HepG2 (cell line): ENCODE measurements around the gene TACC3. TPM values are rescaled to one million over a fixed set of nuclear protein-coding genes. Genes with fewer than 3 reads are reported as not detected.

ENCODE experiments used
- ATAC-seq: fragments of 200-7000 bp; cut with Tn5 transposase; 3 replicates; pipeline ENCODE4 v1.9.1; 2020; ENCODE audit warnings: mild to moderate bottlenecking, moderate library complexity
- BruUV-seq: library from RNA; stranded (reverse); fragments of 400-500 nt; replicated peaks from 2 replicates; lab custom pipeline; 2021; lab: Mats Ljungman, UMichigan
- CTCF ChIA-PET: fragments of 300-600 bp; formaldehyde crosslinking; extraction: SDS; loops from one replicate; lab custom pipeline; 2021; ENCODE audit warnings: low total read pairs, inconsistent platforms, low intra/inter-chr PET ratio; lab: Yijun Ruan, JAX
- POLR2A ChIA-PET: fragments of 350-600 bp; sonication (Branson Sonifier 250); formaldehyde crosslinking; loops from one replicate; lab custom pipeline; 2020; ENCODE audit warnings: antibody characterized with exemption, inconsistent platforms; lab: Yijun Ruan, JAX
- DNase-seq: peaks from one replicate; pipeline ENCODE4 v3.0.0-alpha.2; 2015; ENCODE audit warnings: low spot score
- FAIRE-seq: peaks from 3 replicates; lab custom pipeline; 2011; peaks lifted over from hg19 to GRCh38; lab: Jason Lieb, UNC
- H2AFZ ChIP-seq: one replicate; pipeline ENCODE4 v1.6.1; 2011; ENCODE audit warnings: low read length, inconsistent platforms
- H3K27ac ChIP-seq: fragments of 300-600 bp; 3 replicates; pipeline ENCODE4 v1.8.0; 2011; ENCODE audit warnings: mixed run types, mild to moderate bottlenecking, mixed read lengths, low read length, inconsistent platforms; ENCODE audit not compliant: insufficient read depth; ENCODE audit errors: extremely low read length
- H3K27me3 ChIP-seq, 2 experiments: fragments of 200-600 bp in 1 of 2; 2 replicates in 1 of 2; 3 replicates in 1 of 2; pipeline versions ENCODE4 v1.6.0 to v1.8.0; 2011; ENCODE audit warnings: low read length in 2 of 2, mild to moderate bottlenecking in 2 of 2, moderate library complexity in 2 of 2, inconsistent platforms in 1 of 2; ENCODE audit not compliant: insufficient read depth in 2 of 2, control insufficient read depth in 1 of 2
- H3K36me3 ChIP-seq, 2 experiments: fragments of 200-600 bp in 1 of 2; replicated peaks in 1 of 2; 2 replicates in 1 of 2; 3 replicates in 1 of 2; pipeline versions ENCODE4 v1.5.1 to v1.8.0; 2011; ENCODE audit warnings: low read length in 2 of 2, inconsistent platforms in 1 of 2; ENCODE audit not compliant: insufficient read depth in 2 of 2, control insufficient read depth in 1 of 2
- H3K4me1 ChIP-seq: 2 replicates; pipeline ENCODE4 v1.5.1; 2012; ENCODE audit warnings: low read length, inconsistent platforms; ENCODE audit not compliant: insufficient read depth
- H3K4me2 ChIP-seq: 2 replicates; pipeline ENCODE4 v1.6.0; 2011; ENCODE audit warnings: low read depth, low read length, inconsistent platforms
- H3K4me3 ChIP-seq, 3 experiments: fragments of 200-600 bp in 1 of 3; sonication (generic), shearing (Covaris generic) in 1 of 3; replicated peaks in 1 of 3; 2 replicates each; pipeline ENCODE4 v1.5.1; 2011 to 2016; ENCODE audit warnings: low read length in 3 of 3, inconsistent platforms in 2 of 3, low read depth in 2 of 3, mild to moderate bottlenecking in 2 of 3, control low read depth in 1 of 3, mixed read lengths in 1 of 3; ENCODE audit not compliant: insufficient read depth in 1 of 3
- H3K79me2 ChIP-seq: one replicate; pipeline ENCODE4 v1.6.1; 2011; ENCODE audit warnings: low read length, inconsistent platforms; ENCODE audit not compliant: insufficient read depth
- H3K9ac ChIP-seq: 2 replicates; pipeline ENCODE4 v1.6.0; 2011; ENCODE audit warnings: mild to moderate bottlenecking, low read depth, low read length, inconsistent platforms; ENCODE audit not compliant: insufficient read depth
- H3K9me3 ChIP-seq: 2 replicates; pipeline ENCODE4 v1.5.1; 2012; ENCODE audit warnings: mild to moderate bottlenecking, low read length
- H4K20me1 ChIP-seq: 2 replicates; pipeline ENCODE4 v1.6.0; 2011; ENCODE audit warnings: inconsistent platforms, mild to moderate bottlenecking, low read length, moderate library complexity; ENCODE audit not compliant: insufficient read depth
- ARHGAP35 ChIP-seq: sonication (generic); formaldehyde crosslinking; IDR thresholded peaks from 2 replicates; pipeline ENCODE4 v1.9.0; 2022; ENCODE audit warnings: mild to moderate bottlenecking, inconsistent platforms, moderate library complexity, missing genetic modification reagents, borderline replicate concordance
- ASH2L ChIP-seq: fragments of 300-600, 200-600 bp; sonication (generic); IDR thresholded peaks from 2 replicates; pipeline ENCODE4 v1.7.0; 2017; ENCODE audit warnings: low read depth, mild to moderate bottlenecking, moderate library complexity, mixed read lengths, low read length; ENCODE audit not compliant: insufficient read length
- HDAC1 ChIP-seq: sonication (generic); formaldehyde crosslinking; IDR thresholded peaks from 2 replicates; pipeline ENCODE4 v1.5.1; 2020; ENCODE audit warnings: mild to moderate bottlenecking, missing genetic modification reagents
- HNF4A ChIP-seq: sonication (generic); formaldehyde crosslinking; IDR thresholded peaks from 2 replicates; pipeline ENCODE4 v1.4.0; 2020; ENCODE audit warnings: missing genetic modification reagents
- KDM2A ChIP-seq: sonication (generic); formaldehyde crosslinking; IDR thresholded peaks from 2 replicates; pipeline ENCODE4 v1.4.0; 2020; ENCODE audit warnings: low read depth, missing genetic modification reagents, borderline replicate concordance
- MEIS1 ChIP-seq: sonication (generic); formaldehyde crosslinking; IDR thresholded peaks from 2 replicates; pipeline ENCODE4 v1.9.0; 2021; ENCODE audit warnings: mild to moderate bottlenecking, missing genetic modification reagents, moderate library complexity, borderline replicate concordance
- MZF1 ChIP-seq: sonication (generic); formaldehyde crosslinking; IDR thresholded peaks from 2 replicates; pipeline ENCODE4 v1.8.1; 2023; ENCODE audit warnings: mild to moderate bottlenecking, missing genetic modification reagents, borderline replicate concordance
- ZNF274 ChIP-seq: sonication (generic); formaldehyde crosslinking; IDR thresholded peaks from 2 replicates; pipeline ENCODE4 v1.5.1; 2020; ENCODE audit warnings: mild to moderate bottlenecking, missing genetic modification reagents
- ZNF547 ChIP-seq: sonication (generic); formaldehyde crosslinking; IDR thresholded peaks from 2 replicates; pipeline ENCODE4 v1.5.1; 2020; ENCODE audit warnings: mild to moderate bottlenecking, missing genetic modification reagents
- ZNF552 ChIP-seq: sonication (generic); formaldehyde crosslinking; IDR thresholded peaks from 2 replicates; pipeline ENCODE4 v1.9.0; 2022; ENCODE audit warnings: missing genetic modification reagents, mild to moderate bottlenecking, borderline replicate concordance
- ZNF703 ChIP-seq: sonication (generic); formaldehyde crosslinking; IDR thresholded peaks from 2 replicates; pipeline ENCODE4 v1.5.1; 2020; ENCODE audit warnings: missing genetic modification reagents, mild to moderate bottlenecking, moderate library complexity, borderline replicate concordance
- ZNF768 ChIP-seq: sonication (generic); formaldehyde crosslinking; IDR thresholded peaks from 2 replicates; pipeline ENCODE4 v1.4.0; 2020; ENCODE audit warnings: missing genetic modification reagents
- WGBS: methylation state at CpG from one replicate; pipeline ENCODE4 v1.1.6; 2017; ENCODE audit warnings: low lambda C conversion rate; 5-methylcytosine and 5-hydroxymethylcytosine counted together
- in situ Hi-C: cut with HindIII; loops from 2 replicates; pipeline ENCODE4 v1.10.0; 2017; ENCODE audit warnings: low pct_unique_long_range_greater_than_20kb; ENCODE audit not compliant: extremely low pct_ligation_motif_present
- intact Hi-C: fragments of 100-400 bp; cut with micrococcal nuclease; formaldehyde crosslinking; loops from one replicate; pipeline ENCODE4 v1.10.0; 2022; ENCODE audit not compliant: unreplicated experiment
- polyA plus RNA-seq, 8 experiments: library from polyadenylated mRNA; depleted of rRNA in 3 of 8; stranded (reverse) in 7 of 8; unstranded in 1 of 8; fragments of >200 nt; fragmentation: Illumina TruSeq in 4 of 8; extraction: Trizol in 4 of 8; gene quantifications; 2 replicates each; pipeline versions ENCODE4 v1.2.1 to v1.2.3, GENCODE V29; 2011 to 2016; ENCODE audit warnings: low read depth in 4 of 8, missing spikeins in 1 of 8, mixed read lengths in 1 of 8; ENCODE audit not compliant: insufficient read depth in 1 of 8
- total RNA-seq, 5 experiments: library from RNA; depleted of rRNA; stranded (reverse); fragments of >200 nt; fragmentation: Illumina TruSeq; extraction: Trizol; gene quantifications; 2 replicates each; pipeline ENCODE4 v1.2.3, GENCODE V29; 2016; ENCODE audit warnings: low read depth in 1 of 5
- TF ChIP-seq, protein P1 (sequence below): fragments of 450-650 bp; IDR thresholded peaks from 2 replicates; pipeline ENCODE4 v1.6.1; 2016
- TF ChIP-seq, protein P2 (sequence below): sonication (generic); formaldehyde crosslinking; IDR thresholded peaks from 2 replicates; pipeline ENCODE4 v1.4.0; 2020; ENCODE audit warnings: mild to moderate bottlenecking, missing genetic modification reagents

The TACC3 gene
- total and polyA plus RNA-seq, 2 of the 13 experiments (the other 11 are each of a cell fraction or from before 2014, with no cell fraction given), result 20.3 to 21.2 TPM

DNA sequence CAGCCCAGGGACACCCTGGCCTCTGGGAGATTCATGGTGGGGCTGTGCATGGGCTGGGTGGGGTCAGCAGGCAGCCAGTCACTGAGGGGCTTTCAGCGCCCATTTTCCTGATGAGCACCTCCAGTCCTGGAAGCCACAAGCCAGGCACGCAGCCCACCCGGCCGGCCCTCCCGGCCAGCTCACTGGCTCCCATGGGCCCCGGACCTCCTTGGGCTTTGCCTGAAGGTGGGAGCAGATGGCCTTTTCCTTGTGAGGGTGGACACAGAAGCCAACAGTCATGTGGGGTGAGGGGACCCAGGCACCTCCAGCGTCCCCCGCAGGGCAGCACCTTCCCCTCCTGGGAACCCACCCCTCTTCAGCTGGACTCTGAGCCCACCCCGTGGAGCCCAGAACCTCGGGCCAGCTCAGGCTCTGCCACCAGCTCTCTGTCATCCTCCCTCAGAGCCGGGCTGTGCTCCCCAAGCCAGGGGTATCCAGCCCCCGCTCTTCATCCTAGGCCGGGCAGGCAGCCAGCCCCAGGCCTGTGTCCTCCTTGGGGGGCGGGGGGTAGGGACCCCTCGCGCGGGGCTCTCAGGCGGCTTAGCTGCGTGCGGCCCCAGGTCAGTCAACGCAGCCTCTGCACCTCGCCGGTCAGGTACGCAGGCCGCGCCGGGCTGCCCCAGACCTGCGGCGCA, 71.0 kb downstream of the TACC3 start:
- Histone ChIP-seq H3K27me3 (peaks cover 8 to 22% of the 10 kb centered on the region in 2 experiments; a peak in 4 of 5 replicates), H4K20me1 (peaks cover 3% of the 10 kb centered on the region; the same call in 1 of the 2 replicates), H3K4me3 (peak overlapping the region; percentile 19 to 78 (median 52); a peak in 5 of 6 replicates), H3K9me3 (no peaks in the 10 kb centered on the region), H3K79me2 (peaks cover 29% of the 10 kb centered on the region), H3K36me3 (no peaks in the 10 kb centered on the region), H3K4me1 (peaks cover 71% of the 10 kb centered on the region), H3K4me2 (peak overlapping the region; percentile 87), H2AFZ (no peak overlapping the region), H3K27ac (peak overlapping the region; percentile 47), H3K9ac (peak overlapping the region; percentile 60)
- no peak for DNase-seq
- POLR2A ChIA-PET, result interaction anchor here (0.7 to 28.6 kb wide), 7 partner anchors 9 to 71 kb away, joined by 3 to 1258 read pairs (median 23); partner anchors contain the start of genes TACC3 and TMEM129
- CTCF ChIA-PET, result no interaction called here
- in situ Hi-C loops, result no loop called here
- intact Hi-C loops, result no loop called here
- BruUV-seq, result no TSS peak
- ATAC-seq, result peak; percentile 35
- FAIRE-seq, result no peak
- 38% methylated on average over 9 of the region's 29 CpGs for WGBS
- TF ChIP-seq ZNF274 (CRISPR knock-in tag) (peak; percentile 68; the same call in 1 of the 2 replicates), HNF4A (0 out of 2 replicates have a peak, but pooled peaks have one; percentile 5), ARHGAP35 (CRISPR knock-in tag) (peak; percentile 74; the same call in 1 of the 2 replicates), ZNF547 (CRISPR knock-in tag) (0 out of 2 replicates have a peak, but pooled peaks have one; percentile 38), ASH2L (no peak), HDAC1 (CRISPR knock-in tag) (0 out of 2 replicates have a peak, but pooled peaks have one; percentile 17), MEIS1 (CRISPR knock-in tag) (no peak), KDM2A (CRISPR knock-in tag) (0 out of 2 replicates have a peak, but pooled peaks have one; percentile 26), ZNF768 (CRISPR knock-in tag) (peak; percentile 14; the same call in 1 of the 2 replicates), MZF1 (CRISPR knock-in tag) (no peak), ZNF552 (CRISPR knock-in tag) (peak; percentile 47; the same call in 1 of the 2 replicates), ZNF703 (CRISPR knock-in tag) (0 out of 2 replicates have a peak, but pooled peaks have one; percentile 15)
- TF ChIP-seq, protein P1, sequence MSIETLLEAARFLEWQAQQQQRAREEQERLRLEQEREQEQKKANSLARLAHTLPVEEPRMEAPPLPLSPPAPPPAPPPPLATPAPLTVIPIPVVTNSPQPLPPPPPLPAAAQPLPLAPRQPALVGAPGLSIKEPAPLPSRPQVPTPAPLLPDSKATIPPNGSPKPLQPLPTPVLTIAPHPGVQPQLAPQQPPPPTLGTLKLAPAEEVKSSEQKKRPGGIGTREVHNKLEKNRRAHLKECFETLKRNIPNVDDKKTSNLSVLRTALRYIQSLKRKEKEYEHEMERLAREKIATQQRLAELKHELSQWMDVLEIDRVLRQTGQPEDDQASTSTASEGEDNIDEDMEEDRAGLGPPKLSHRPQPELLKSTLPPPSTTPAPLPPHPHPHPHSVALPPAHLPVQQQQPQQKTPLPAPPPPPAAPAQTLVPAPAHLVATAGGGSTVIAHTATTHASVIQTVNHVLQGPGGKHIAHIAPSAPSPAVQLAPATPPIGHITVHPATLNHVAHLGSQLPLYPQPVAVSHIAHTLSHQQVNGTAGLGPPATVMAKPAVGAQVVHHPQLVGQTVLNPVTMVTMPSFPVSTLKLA, result no peak
- TF ChIP-seq, protein P2, sequence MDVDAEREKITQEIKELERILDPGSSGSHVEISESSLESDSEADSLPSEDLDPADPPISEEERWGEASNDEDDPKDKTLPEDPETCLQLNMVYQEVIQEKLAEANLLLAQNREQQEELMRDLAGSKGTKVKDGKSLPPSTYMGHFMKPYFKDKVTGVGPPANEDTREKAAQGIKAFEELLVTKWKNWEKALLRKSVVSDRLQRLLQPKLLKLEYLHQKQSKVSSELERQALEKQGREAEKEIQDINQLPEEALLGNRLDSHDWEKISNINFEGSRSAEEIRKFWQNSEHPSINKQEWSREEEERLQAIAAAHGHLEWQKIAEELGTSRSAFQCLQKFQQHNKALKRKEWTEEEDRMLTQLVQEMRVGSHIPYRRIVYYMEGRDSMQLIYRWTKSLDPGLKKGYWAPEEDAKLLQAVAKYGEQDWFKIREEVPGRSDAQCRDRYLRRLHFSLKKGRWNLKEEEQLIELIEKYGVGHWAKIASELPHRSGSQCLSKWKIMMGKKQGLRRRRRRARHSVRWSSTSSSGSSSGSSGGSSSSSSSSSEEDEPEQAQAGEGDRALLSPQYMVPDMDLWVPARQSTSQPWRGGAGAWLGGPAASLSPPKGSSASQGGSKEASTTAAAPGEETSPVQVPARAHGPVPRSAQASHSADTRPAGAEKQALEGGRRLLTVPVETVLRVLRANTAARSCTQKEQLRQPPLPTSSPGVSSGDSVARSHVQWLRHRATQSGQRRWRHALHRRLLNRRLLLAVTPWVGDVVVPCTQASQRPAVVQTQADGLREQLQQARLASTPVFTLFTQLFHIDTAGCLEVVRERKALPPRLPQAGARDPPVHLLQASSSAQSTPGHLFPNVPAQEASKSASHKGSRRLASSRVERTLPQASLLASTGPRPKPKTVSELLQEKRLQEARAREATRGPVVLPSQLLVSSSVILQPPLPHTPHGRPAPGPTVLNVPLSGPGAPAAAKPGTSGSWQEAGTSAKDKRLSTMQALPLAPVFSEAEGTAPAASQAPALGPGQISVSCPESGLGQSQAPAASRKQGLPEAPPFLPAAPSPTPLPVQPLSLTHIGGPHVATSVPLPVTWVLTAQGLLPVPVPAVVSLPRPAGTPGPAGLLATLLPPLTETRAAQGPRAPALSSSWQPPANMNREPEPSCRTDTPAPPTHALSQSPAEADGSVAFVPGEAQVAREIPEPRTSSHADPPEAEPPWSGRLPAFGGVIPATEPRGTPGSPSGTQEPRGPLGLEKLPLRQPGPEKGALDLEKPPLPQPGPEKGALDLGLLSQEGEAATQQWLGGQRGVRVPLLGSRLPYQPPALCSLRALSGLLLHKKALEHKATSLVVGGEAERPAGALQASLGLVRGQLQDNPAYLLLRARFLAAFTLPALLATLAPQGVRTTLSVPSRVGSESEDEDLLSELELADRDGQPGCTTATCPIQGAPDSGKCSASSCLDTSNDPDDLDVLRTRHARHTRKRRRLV, result no peak
